Measurements from ENCODE around the gene SCD5. TPM values are rescaled to one million over a fixed set of nuclear protein-coding genes. Genes with fewer than 3 reads are reported as not detected.

Gene SCD5
- total and polyA plus RNA-seq, 2 donors (not counting 1 experiment from before 2014, with no cell fraction given): 0.03 TPM; not detected in 1

DNA sequence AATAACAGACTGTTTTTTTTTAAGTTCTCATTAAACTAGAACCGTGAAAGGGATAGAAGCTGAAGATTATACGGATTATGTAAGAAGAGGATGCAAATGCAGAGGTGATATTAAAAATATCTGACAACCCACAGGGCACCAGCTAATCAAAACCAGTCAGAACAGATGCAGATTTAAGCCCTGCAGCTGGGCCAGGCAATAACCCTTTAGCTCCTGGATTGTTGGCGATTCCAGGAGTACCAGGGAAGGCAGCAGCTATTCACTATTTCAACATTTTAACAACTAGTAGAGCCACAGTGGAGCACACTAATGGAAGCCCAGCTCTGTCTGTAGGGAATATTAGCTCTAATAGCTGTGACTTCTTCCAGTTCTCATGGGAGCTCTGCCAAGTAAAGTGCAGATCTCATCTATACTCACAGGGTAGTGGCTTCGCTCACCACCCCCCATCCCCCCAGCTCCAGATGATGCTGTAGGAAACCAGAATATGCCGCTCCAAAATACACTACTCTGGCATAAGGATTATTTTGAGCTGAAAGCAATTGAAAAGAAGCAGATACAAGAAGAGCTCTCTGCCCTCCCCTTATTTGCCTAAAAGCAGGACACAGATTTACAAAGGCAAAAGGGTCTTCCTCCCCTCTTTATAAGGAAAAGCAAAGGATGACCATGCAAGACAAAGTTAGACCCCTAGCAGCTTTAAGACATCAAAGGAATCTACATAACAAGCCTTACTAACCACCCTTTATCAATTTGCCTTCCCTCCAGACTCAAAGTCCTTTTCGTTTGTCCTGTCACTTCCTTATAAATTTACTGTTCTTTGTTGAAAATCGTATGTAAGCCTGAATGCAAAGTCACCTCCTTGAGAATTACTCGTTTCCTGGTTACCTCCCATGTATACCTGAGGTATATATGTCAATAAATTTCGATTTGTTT, 13.7 kb downstream of the SCD5 start:
- Histone ChIP-seq H3K9ac (ENCODE audit: low read length) (no peak overlapping the region), H2AFZ (ENCODE audit: insufficient read depth, low read depth, low read length, poor library complexity, severe bottlenecking) (no peak overlapping the region)
- CTCF ChIA-PET: no interaction called here

More for the DNA sequence above, 13.7 kb downstream of the SCD5 start:
- DNase-seq: no peak
- Mint-ChIP-seq H3K4me3 (no peak overlapping the region), H3K4me1 (no peaks in the 10 kb centered on the region), H3K9me3 (ENCODE audit: insufficient read depth) (no peaks in the 10 kb centered on the region), H3K27me3 (peaks cover 4% of the 10 kb centered on the region), H3K27ac (no peak overlapping the region)
- Histone ChIP-seq H3K36me3 (replicated peaks in 1 of 2; ENCODE audit: control extremely low read depth in 1 of 2, control insufficient read depth in 1 of 2, extremely low read depth in 1 of 2, insufficient read depth in 2 of 2, low read length in 1 of 2) (no peaks in the 10 kb centered on the region), H3K4me3 (ENCODE audit: control extremely low read depth in 1 of 5, extremely low read depth in 1 of 5, insufficient read depth in 1 of 5, low read depth in 2 of 5, low read length in 4 of 5) (no peak overlapping the region), H3K4me1 (ENCODE audit: control insufficient read depth in 2 of 2, insufficient read depth in 2 of 2, low read length in 2 of 2) (no peaks in the 10 kb centered on the region), H3K27me3 (replicated peaks in 1 of 4; ENCODE audit: control extremely low read depth in 1 of 4, control insufficient read depth in 3 of 4, insufficient read depth in 4 of 4, low read length in 3 of 4) (no peaks in the 10 kb centered on the region), H3K27ac (ENCODE audit: low read length in 2 of 2) (no peak overlapping the region), H3K4me2 (replicated peaks; ENCODE audit: low read depth, low read length, poor library complexity, severe bottlenecking) (no peak overlapping the region), H4K20me1 (ENCODE audit: control insufficient read depth, insufficient read depth, low read length, poor library complexity, severe bottlenecking) (no peaks in the 10 kb centered on the region), H3K79me2 (ENCODE audit: control insufficient read depth, insufficient read depth, low read length) (no peaks in the 10 kb centered on the region), H3K9me3 (ENCODE audit: control extremely low read depth in 1 of 3, control insufficient read depth in 2 of 3, insufficient read depth in 1 of 3, low read length in 2 of 3) (no peaks in the 10 kb centered on the region)
- POLR2A ChIA-PET: no interaction called here
- no peak for ATAC-seq (ENCODE audit: low read depth)
- no peak for TF ChIP-seq EZH2 (IDR thresholded peaks at IDR 0.05; ENCODE audit: borderline replicate concordance, insufficient read depth, low read depth, low read length, poor library complexity, severe bottlenecking)
- TF ChIP-seq, protein P1, sequence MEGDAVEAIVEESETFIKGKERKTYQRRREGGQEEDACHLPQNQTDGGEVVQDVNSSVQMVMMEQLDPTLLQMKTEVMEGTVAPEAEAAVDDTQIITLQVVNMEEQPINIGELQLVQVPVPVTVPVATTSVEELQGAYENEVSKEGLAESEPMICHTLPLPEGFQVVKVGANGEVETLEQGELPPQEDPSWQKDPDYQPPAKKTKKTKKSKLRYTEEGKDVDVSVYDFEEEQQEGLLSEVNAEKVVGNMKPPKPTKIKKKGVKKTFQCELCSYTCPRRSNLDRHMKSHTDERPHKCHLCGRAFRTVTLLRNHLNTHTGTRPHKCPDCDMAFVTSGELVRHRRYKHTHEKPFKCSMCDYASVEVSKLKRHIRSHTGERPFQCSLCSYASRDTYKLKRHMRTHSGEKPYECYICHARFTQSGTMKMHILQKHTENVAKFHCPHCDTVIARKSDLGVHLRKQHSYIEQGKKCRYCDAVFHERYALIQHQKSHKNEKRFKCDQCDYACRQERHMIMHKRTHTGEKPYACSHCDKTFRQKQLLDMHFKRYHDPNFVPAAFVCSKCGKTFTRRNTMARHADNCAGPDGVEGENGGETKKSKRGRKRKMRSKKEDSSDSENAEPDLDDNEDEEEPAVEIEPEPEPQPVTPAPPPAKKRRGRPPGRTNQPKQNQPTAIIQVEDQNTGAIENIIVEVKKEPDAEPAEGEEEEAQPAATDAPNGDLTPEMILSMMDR (IDR thresholded peaks at IDR 0.05): no peak
- intact Hi-C loops (cut with micrococcal nuclease): no loop called here
- WGBS (ENCODE audit: insufficient coverage): no CpG with 5 or more reads among the region's 9 CpGs

Measured in B cell (primary cell).